Measurements from ENCODE around the gene FOXRED2.

The FOXRED2 gene

DNA sequence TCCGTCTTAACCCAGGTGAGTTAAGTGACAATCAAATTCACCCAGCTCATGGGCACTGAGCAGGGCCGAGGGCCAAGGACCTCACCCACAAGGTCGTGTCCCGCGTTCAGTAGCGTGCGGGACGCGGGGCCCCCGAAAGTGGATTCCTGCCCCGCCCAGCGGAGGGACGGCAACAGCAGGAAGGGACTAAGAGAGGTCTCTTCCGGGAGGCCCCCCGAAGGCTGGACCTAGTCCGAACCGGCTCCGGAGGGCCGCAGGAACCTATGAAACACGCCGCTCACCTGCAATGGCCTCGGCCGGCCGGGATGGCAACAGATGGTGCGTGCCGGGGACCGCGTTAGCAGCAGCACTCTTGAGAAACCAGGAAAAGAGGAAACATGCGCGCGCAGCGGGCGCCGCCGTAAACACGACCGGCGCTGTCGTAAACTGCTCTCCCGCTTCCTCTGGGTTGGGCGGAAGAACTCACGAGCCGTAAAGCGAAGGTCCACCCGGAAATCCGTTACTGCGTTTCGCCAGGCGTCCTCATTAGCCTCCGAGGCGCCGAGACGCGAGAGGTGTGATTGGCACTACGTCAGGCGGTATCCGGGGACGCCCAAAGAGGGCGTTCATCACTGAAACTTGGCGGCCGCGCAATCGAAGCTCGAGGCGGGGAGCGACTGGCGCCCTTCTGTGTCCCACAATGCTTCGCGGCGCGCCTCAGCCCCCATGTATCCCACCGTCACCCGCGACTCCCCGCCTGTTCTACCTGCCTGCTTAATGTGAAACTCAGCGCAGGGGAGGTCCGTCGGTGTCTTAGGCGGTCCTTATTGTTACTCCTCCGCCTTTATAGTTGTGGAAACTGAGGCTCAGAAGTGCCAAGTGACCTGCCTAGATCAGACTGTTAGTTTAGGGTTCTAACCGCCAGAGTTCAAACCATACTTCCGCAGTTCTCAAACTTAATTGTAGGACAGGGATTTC, 22.2 kb upstream of the FOXRED2 start, which contains the start of gene EIF3D:
TSS of gene EIF3D (minus strand) at position 372 of the 957 bp plus-strand sequence. CDS start 3,045 bp downstream, outside the sequence.
- no peak within 1 kb of the TSS for H2AFZ ChIP-seq (ENCODE audit: low read length)
- peak within 1 kb of the TSS; percentile 75 for H3K27ac ChIP-seq (ENCODE audit: low read depth, low read length, poor library complexity, severe bottlenecking)
- peak within 1 kb of the TSS; percentile 89 for H3K4me3 ChIP-seq (ENCODE audit: low read depth, low read length, poor library complexity, severe bottlenecking)
- no peaks in the 10 kb centered on the region for H4K20me1 ChIP-seq (ENCODE audit: insufficient read depth, low read length)
- no peaks in the 10 kb centered on the region for H3K9me3 ChIP-seq (ENCODE audit: low read length)
- no peak for TF ChIP-seq EZH2 (IDR thresholded peaks at IDR 0.05; ENCODE audit: borderline replicate concordance, low read length)
- no peak for TF ChIP-seq CTCF (IDR thresholded peaks at IDR 0.05; ENCODE audit: low read length)
- peaks cover 22% of the 10 kb centered on the region for H3K4me1 ChIP-seq (ENCODE audit: insufficient read depth, low read length, severe bottlenecking)
- peaks cover 35% of the 10 kb centered on the region for H3K36me3 ChIP-seq (ENCODE audit: insufficient read depth, low read length)
- no peaks in the 10 kb centered on the region for H3K9me2 ChIP-seq (ENCODE audit: low read depth, low read length)
- no peaks in the 10 kb centered on the region for H3F3A ChIP-seq (ENCODE audit: insufficient read depth, low read length)
- peak within 1 kb of the TSS; percentile 88 for H3K9ac ChIP-seq (ENCODE audit: low read length)
- peak within 1 kb of the TSS; percentile 74 for H3K4me2 ChIP-seq (ENCODE audit: low read length)
- peaks cover 3% of the 10 kb centered on the region; the same call in 1 of the 2 replicates for H3K27me3 ChIP-seq (ENCODE audit: insufficient read depth, low read length)
- peaks cover 21% of the 10 kb centered on the region for H3K79me2 ChIP-seq (ENCODE audit: insufficient read depth, low read length)

GRCh38 chr22:36528341-36528740, 21.5 kb upstream of the FOXRED2 start:
- Histone ChIP-seq H3F3A (ENCODE audit: insufficient read depth, low read length) (no peaks in the 10 kb centered on the region), H3K79me2 (ENCODE audit: insufficient read depth, low read length) (peaks cover 21% of the 10 kb centered on the region), H3K9ac (ENCODE audit: low read length) (peak overlapping the region; percentile 88), H3K4me2 (ENCODE audit: low read length) (peak overlapping the region; percentile 74), H3K4me1 (ENCODE audit: insufficient read depth, low read length, severe bottlenecking) (peaks cover 22% of the 10 kb centered on the region), H3K9me3 (ENCODE audit: low read length) (no peaks in the 10 kb centered on the region), H3K27ac (ENCODE audit: low read depth, low read length, poor library complexity, severe bottlenecking) (peak overlapping the region; percentile 68), H3K9me2 (ENCODE audit: low read depth, low read length) (no peaks in the 10 kb centered on the region), H2AFZ (ENCODE audit: low read length) (no peak overlapping the region), H3K27me3 (ENCODE audit: insufficient read depth, low read length) (peaks cover 1% of the 10 kb centered on the region; the same call in 1 of the 2 replicates), H3K36me3 (ENCODE audit: insufficient read depth, low read length) (peaks cover 42% of the 10 kb centered on the region), H4K20me1 (ENCODE audit: insufficient read depth, low read length) (no peaks in the 10 kb centered on the region), H3K4me3 (ENCODE audit: low read depth, low read length, poor library complexity, severe bottlenecking) (peak overlapping the region; percentile 89)
- TF ChIP-seq CTCF (IDR thresholded peaks at IDR 0.05; ENCODE audit: low read length) (no peak), EZH2 (IDR thresholded peaks at IDR 0.05; ENCODE audit: borderline replicate concordance, low read length) (no peak)

DNA sequence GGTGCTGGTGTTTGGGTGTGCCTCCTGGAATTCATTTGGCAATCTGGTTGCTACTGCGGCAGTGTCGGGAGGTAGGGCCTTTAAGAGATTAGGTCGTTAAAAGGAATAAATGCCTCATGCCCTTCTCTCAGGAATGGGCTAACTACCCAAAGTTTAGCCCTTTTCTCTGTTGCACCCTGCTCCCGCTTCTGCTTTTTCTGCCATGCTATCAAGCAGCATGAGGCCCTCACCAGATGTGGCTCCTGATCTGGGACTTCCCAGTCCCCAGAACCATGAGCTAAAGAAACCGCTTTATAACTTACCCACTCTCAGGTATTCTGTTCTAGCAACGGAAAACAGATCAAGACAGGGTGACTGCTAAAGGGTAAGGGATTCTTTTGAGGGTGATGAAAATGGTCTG, 15.8 kb upstream of the FOXRED2 start:
- Histone ChIP-seq H3K9me2 (ENCODE audit: low read depth, low read length) (no peaks in the 10 kb centered on the region), H3K27me3 (ENCODE audit: insufficient read depth, low read length) (no peaks in the 10 kb centered on the region), H3K27ac (ENCODE audit: low read depth, low read length, poor library complexity, severe bottlenecking) (no peak overlapping the region), H3K4me3 (ENCODE audit: low read depth, low read length, poor library complexity, severe bottlenecking) (no peak overlapping the region), H3K36me3 (ENCODE audit: insufficient read depth, low read length) (peaks cover 99% of the 10 kb centered on the region), H4K20me1 (ENCODE audit: insufficient read depth, low read length) (no peaks in the 10 kb centered on the region), H3K79me2 (ENCODE audit: insufficient read depth, low read length) (peaks cover 10% of the 10 kb centered on the region), H3K4me1 (ENCODE audit: insufficient read depth, low read length, severe bottlenecking) (peaks cover 8% of the 10 kb centered on the region), H3F3A (ENCODE audit: insufficient read depth, low read length) (no peaks in the 10 kb centered on the region), H3K9ac (ENCODE audit: low read length) (no peak overlapping the region), H3K9me3 (ENCODE audit: low read length) (no peaks in the 10 kb centered on the region), H2AFZ (ENCODE audit: low read length) (no peak overlapping the region), H3K4me2 (ENCODE audit: low read length) (no peak overlapping the region)
- TF ChIP-seq CTCF (IDR thresholded peaks at IDR 0.05; ENCODE audit: low read length) (no peak), EZH2 (IDR thresholded peaks at IDR 0.05; ENCODE audit: borderline replicate concordance, low read length) (no peak)

Data from OCI-LY1 (cell line).